Measurements from ENCODE around the gene HBS1L. TPM values are rescaled to one million over a fixed set of nuclear protein-coding genes. Genes with fewer than 3 reads are reported as not detected.
A peak's percentile ranks its signal among the peaks of the same experiment; 100 is the strongest.

Gene HBS1L
- total and polyA plus RNA-seq, 10 donors: 12.3 to 66.9 (median 49.7) TPM

DNA sequence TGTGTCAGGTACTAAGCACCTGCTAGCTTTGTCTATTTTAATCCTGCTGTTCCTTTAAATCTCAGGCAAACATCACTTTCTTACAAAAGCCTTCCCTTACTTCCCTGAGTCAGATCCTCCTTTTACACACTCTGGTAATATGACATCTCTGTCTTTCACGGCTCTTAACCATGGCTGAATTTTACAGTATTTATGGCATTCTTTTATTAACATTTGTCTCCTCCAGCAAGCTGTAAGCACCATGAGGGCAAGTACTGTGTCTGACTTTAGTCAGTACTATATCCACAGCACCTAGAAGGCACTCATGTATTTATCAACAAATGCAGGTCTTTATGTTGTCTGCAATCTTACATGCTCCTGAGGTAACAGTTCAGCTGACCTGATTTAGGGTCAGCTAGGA is 33.7 kb upstream of the HBS1L start:
- WGBS, 5 donors: 17 to 62% (median 52%) methylated on average over 1 of the region's 1 CpG
- intact Hi-C loops (cut with DNase I; ENCODE audit: low total_unique reads): no loop called here
- H3K4me3 ChIP-seq: peak overlapping the region in 2 of 8 donors; percentile 14 to 27
- H3K27ac ChIP-seq: peak overlapping the region in 3 of 8 donors; percentile 4 to 40 (median 27)
- no peak for DNase-seq
- H3K9me3 ChIP-seq: no peaks in the 10 kb centered on the region
- H3K36me3 ChIP-seq: no peaks in the 10 kb centered on the region
- H3K4me1 ChIP-seq: peaks cover 0 to 34% (median 14%) of the 10 kb centered on the region in 6 donors
- no peak for TF ChIP-seq POLR2A (IDR thresholded peaks at IDR 0.05)
- TF ChIP-seq, protein P1, sequence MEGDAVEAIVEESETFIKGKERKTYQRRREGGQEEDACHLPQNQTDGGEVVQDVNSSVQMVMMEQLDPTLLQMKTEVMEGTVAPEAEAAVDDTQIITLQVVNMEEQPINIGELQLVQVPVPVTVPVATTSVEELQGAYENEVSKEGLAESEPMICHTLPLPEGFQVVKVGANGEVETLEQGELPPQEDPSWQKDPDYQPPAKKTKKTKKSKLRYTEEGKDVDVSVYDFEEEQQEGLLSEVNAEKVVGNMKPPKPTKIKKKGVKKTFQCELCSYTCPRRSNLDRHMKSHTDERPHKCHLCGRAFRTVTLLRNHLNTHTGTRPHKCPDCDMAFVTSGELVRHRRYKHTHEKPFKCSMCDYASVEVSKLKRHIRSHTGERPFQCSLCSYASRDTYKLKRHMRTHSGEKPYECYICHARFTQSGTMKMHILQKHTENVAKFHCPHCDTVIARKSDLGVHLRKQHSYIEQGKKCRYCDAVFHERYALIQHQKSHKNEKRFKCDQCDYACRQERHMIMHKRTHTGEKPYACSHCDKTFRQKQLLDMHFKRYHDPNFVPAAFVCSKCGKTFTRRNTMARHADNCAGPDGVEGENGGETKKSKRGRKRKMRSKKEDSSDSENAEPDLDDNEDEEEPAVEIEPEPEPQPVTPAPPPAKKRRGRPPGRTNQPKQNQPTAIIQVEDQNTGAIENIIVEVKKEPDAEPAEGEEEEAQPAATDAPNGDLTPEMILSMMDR (IDR thresholded peaks at IDR 0.05 in 8 of 11, conservative IDR thresholded peaks at IDR 0.05 in 3 of 11): no peak
- no peaks in the 10 kb centered on the region for H3K27me3 ChIP-seq (replicated peaks in 1 of 7)

DNA sequence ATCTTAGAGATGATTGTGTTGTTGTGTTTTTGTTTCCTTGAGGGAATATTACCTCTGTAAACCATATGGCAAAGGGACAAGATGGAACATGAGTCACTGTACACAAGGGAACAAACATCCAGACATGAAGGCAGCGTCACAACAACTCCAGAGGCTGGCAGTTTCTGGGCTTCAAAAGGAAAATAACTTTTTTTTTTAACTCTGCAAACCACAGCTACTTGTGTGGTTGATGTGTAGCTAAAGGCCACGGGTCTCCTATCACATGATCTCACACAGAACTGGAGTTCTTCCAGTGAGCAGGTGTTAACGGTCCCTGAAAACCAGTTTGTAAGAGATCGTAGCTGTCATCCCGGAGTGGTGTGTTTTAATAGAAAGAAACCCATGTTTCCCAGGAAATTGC is 33.2 kb upstream of the HBS1L start:
- H3K27ac ChIP-seq: peak overlapping the region in 3 of 8 donors; percentile 4 to 40 (median 27)
- TF ChIP-seq POLR2A (IDR thresholded peaks at IDR 0.05): no peak
- TF ChIP-seq, protein P1 (IDR thresholded peaks at IDR 0.05 in 8 of 11, conservative IDR thresholded peaks at IDR 0.05 in 3 of 11): no peak
- TF ChIP-seq POLR2AphosphoS5 (IDR thresholded peaks at IDR 0.05): no peak
- WGBS, 5 donors: 19 to 51% (median 30%) methylated on average over 5 of the region's 5 CpGs
- H3K9me3 ChIP-seq: peaks cover 0 to 3% (median under 1%) of the 10 kb centered on the region in 8 donors
- no peaks in the 10 kb centered on the region for H3K36me3 ChIP-seq
- intact Hi-C loops (cut with DNase I; ENCODE audit: low total_unique reads): no loop called here
- H3K27me3 ChIP-seq (replicated peaks in 1 of 7): no peaks in the 10 kb centered on the region
- no peak for DNase-seq
- H3K4me3 ChIP-seq: peak overlapping the region in 2 of 8 donors; percentile 14 to 27
- peaks cover 0 to 34% (median 14%) of the 10 kb centered on the region in 6 donors for H3K4me1 ChIP-seq

DNA sequence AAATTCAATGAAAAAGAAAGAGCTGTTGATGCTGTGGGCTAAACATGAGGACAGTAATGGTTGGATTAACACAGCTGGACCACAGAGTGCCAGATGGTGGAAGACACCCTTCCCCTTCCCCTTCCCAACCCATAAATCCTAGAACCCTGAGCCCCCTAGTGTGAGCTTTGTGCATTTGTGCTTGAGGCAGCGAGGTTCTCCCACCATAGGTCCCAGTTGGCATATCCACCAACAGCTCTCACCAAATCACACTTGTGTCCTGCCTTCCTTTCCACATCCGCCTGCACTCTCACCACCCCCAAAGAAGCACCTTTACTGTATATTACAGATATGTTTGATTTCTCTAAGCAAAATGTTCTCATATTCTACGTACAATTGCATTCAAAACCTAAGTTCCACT is 32.8 kb upstream of the HBS1L start:
- intact Hi-C loops (cut with DNase I; ENCODE audit: low total_unique reads): no loop called here
- WGBS, 5 donors: 50 to 65% (median 58%) methylated on average over 3 of the region's 3 CpGs
- H3K36me3 ChIP-seq: no peaks in the 10 kb centered on the region
- H3K4me3 ChIP-seq: peak overlapping the region in 1 of 8 donors; percentile 27
- DNase-seq: no peak
- H3K4me1 ChIP-seq: peaks cover 0 to 34% (median 14%) of the 10 kb centered on the region in 6 donors
- H3K9me3 ChIP-seq: peaks cover 0 to 7% (median 5%) of the 10 kb centered on the region in 8 donors
- no peaks in the 10 kb centered on the region for H3K27me3 ChIP-seq (replicated peaks in 1 of 7)
- TF ChIP-seq POLR2AphosphoS5 (IDR thresholded peaks at IDR 0.05) (no peak), POLR2A (IDR thresholded peaks at IDR 0.05) (no peak)
- TF ChIP-seq, protein P1 (IDR thresholded peaks at IDR 0.05 in 8 of 11, conservative IDR thresholded peaks at IDR 0.05 in 3 of 11): no peak
- peak overlapping the region in 3 of 8 donors; percentile 4 to 40 (median 27) for H3K27ac ChIP-seq

DNA sequence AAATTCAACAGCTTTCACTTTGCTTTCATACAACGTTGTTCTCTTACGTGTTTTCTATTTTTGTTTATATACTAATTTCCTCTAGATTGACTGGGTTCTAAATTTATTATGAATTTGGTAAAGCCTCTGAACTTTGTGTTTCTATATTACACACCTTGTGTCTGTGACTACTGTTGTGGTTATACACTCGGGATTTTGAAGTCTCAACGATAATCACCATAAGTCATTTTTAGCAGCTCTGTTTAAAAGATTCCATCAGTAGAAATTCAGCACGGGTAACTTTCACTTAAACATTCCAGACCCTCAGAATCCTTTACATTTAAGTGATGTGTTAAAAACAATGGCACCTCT is 31.8 kb upstream of the HBS1L start:
- peaks cover 0 to 17% (median 15%) of the 10 kb centered on the region in 8 donors for H3K9me3 ChIP-seq
- H3K4me3 ChIP-seq: no peak overlapping the region
- no peaks in the 10 kb centered on the region for H3K27me3 ChIP-seq (replicated peaks in 1 of 7)
- intact Hi-C loops (cut with DNase I; ENCODE audit: low total_unique reads): no loop called here
- TF ChIP-seq, protein P1 (IDR thresholded peaks at IDR 0.05 in 8 of 11, conservative IDR thresholded peaks at IDR 0.05 in 3 of 11): no peak
- TF ChIP-seq POLR2A (IDR thresholded peaks at IDR 0.05): no peak
- H3K4me1 ChIP-seq: peaks cover 0 to 34% (median 14%) of the 10 kb centered on the region in 6 donors
- no peak overlapping the region for H3K27ac ChIP-seq
- no peaks in the 10 kb centered on the region for H3K36me3 ChIP-seq
- DNase-seq: no peak
- WGBS, 5 donors: 28 to 58% (median 41%) methylated on average over 5 of the region's 5 CpGs
